GM12892 (cell line): ENCODE data around the gene MAFF. TPM values are rescaled to one million over a fixed set of nuclear protein-coding genes. Genes with fewer than 3 reads are reported as not detected.
"Not testable (repeated sequence)": the region's sequence is repeated elsewhere in the genome, so short reads cannot be mapped to it uniquely, and the experiment has no call there.

Experiments
- DNase-seq: peaks from one replicate; pipeline ENCODE4 v3.0.0; 2011; ENCODE audit not compliant: insufficient read length
- FAIRE-seq: peaks from 2 replicates; lab custom pipeline; 2011; peaks lifted over from hg19 to GRCh38; lab: Jason Lieb, UNC
- POLR2A ChIP-seq: IDR thresholded peaks from 2 replicates; pipeline ENCODE4 v1.6.1; 2011; ENCODE audit warnings: low read depth, low read length, control low read depth
- POLR2AphosphoS5 ChIP-seq: IDR thresholded peaks from 2 replicates; pipeline ENCODE4 v1.6.1; 2011; ENCODE audit warnings: low read depth, low read length, control low read depth
- TAF1 ChIP-seq: IDR thresholded peaks from 2 replicates; pipeline ENCODE4 v1.6.1; 2011; ENCODE audit warnings: low read depth, mild to moderate bottlenecking, control low read depth, low read length, borderline replicate concordance
- polyA plus RNA-seq: library from polyadenylated mRNA; unstranded; fragments of >200 nt; gene quantifications from one replicate; pipeline ENCODE4 v1.2.1, GENCODE V29; 2012; ENCODE audit warnings: missing spikeins, inconsistent platforms; ENCODE audit not compliant: missing spikeins

Gene MAFF
- 3.5 TPM for polyA plus RNA-seq

- DNase-seq (peak; percentile 89), FAIRE-seq (peak; percentile 95)
- TF ChIP-seq POLR2AphosphoS5: no peak
- 0 out of 2 replicates have a peak, but pooled peaks have one; percentile 3 for TF ChIP-seq TAF1
- TF ChIP-seq POLR2A: peak; percentile 29; the same call in 1 of the 2 replicates
These were observed at the start of gene MAFF for GRCh38 chr22:38201711-38202436. Gene MAFF, plus strand, starts transcription at chr22:38201994. Its CDS starts 11,860 bp downstream, at chr22:38213854.

- DNase-seq: no peak
- FAIRE-seq: no peak
These were observed 47.8 kb upstream of the MAFF start for GRCh38 chr22:38153821-38154562.

GRCh38 chr22:38154563-38154915, 47.3 kb upstream of the MAFF start:
- FAIRE-seq, DNase-seq: not testable (repeated sequence)

More at GRCh38 chr22:38153821-38154562, 47.8 kb upstream of the MAFF start:
- TF ChIP-seq TAF1 (no peak), POLR2AphosphoS5 (no peak), POLR2A (no peak)

- DNase-seq (no peak), FAIRE-seq (no peak)
These were observed 46.1 kb upstream of the MAFF start for GRCh38 chr22:38155703-38156102.

GRCh38 chr22:38162881-38163843, 38.6 kb upstream of the MAFF start:
- FAIRE-seq: no peak
- TF ChIP-seq POLR2A (no peak), POLR2AphosphoS5 (no peak), TAF1 (no peak)
- DNase-seq: no peak

More at GRCh38 chr22:38155703-38156102, 46.1 kb upstream of the MAFF start:
- TF ChIP-seq POLR2AphosphoS5: no peak
- no peak for TF ChIP-seq TAF1
- TF ChIP-seq POLR2A: no peak

GRCh38 chr22:38163844-38164550, 37.8 kb upstream of the MAFF start:
- TF ChIP-seq POLR2AphosphoS5 (no peak), TAF1 (no peak), POLR2A (no peak)
- DNase-seq (no peak), FAIRE-seq (no peak)

- TF ChIP-seq TAF1: no peak
- no peak for DNase-seq
- FAIRE-seq: no peak
These were observed 37.3 kb upstream of the MAFF start for GRCh38 chr22:38164551-38164918.

- TF ChIP-seq POLR2AphosphoS5 (no peak), POLR2A (no peak), TAF1 (no peak)
- no peak for DNase-seq
- no peak for FAIRE-seq
These were observed 35.7 kb upstream of the MAFF start for GRCh38 chr22:38165922-38166593.

GRCh38 chr22:38167988-38168407, 33.8 kb upstream of the MAFF start:
- no peak for DNase-seq
- no peak for FAIRE-seq
- TF ChIP-seq POLR2A (no peak), TAF1 (no peak)

- TF ChIP-seq TAF1: no peak
- no peak for TF ChIP-seq POLR2A
- TF ChIP-seq POLR2AphosphoS5: no peak
- FAIRE-seq (no peak), DNase-seq (no peak)
These were observed 32.7 kb upstream of the MAFF start for GRCh38 chr22:38169116-38169515.
